IMR-90 (cell line): ENCODE results near the gene RNF149. TPM values are rescaled to one million over a fixed set of nuclear protein-coding genes. Genes with fewer than 3 reads are reported as not detected.
A peak's percentile ranks its signal among the peaks of the same experiment; 100 is the strongest.

Experiments
- ATAC-seq: fragments of 200-7000 bp; cut with Tn5 transposase; 2 replicates; pipeline ENCODE4 v1.9.1; 2020; ENCODE audit warnings: low read depth, mild to moderate bottlenecking, moderate library complexity
- BruUV-seq: library from RNA; stranded (reverse); fragments of 400-500 nt; replicated peaks from 2 replicates; lab custom pipeline; 2021; lab: Mats Ljungman, UMichigan
- CTCF ChIA-PET: fragments of 300-600 bp; formaldehyde crosslinking; extraction: SDS; loops from one replicate; lab custom pipeline; 2021; ENCODE audit warnings: antibody characterized with exemption; lab: Yijun Ruan, JAX
- POLR2A ChIA-PET: fragments of 300-600 bp; sonication (Branson Sonifier 250); formaldehyde crosslinking; loops from one replicate; lab custom pipeline; 2022; ENCODE audit warnings: antibody characterized with exemption; ENCODE audit not compliant: unreplicated experiment; lab: Charles Lee
- DNase-seq: peaks from one replicate; pipeline ENCODE4 v3.0.0; 2013
- H2AFZ ChIP-seq: replicated peaks from 2 replicates; pipeline ENCODE3; 2013; ENCODE audit warnings: low read length, mild to moderate bottlenecking; ENCODE audit not compliant: poor library complexity
- H2AK5ac ChIP-seq: 2 replicates; pipeline ENCODE4 v1.6.1; 2013; ENCODE audit warnings: low read depth, low read length, inconsistent platforms
- H2AK9ac ChIP-seq: replicated peaks from 2 replicates; pipeline ENCODE3; 2013; ENCODE audit warnings: mild to moderate bottlenecking, low read depth, low read length, moderate library complexity; ENCODE audit not compliant: poor library complexity
- H2BK120ac ChIP-seq: 2 replicates; pipeline ENCODE4 v1.6.1; 2013; ENCODE audit warnings: low read depth, low read length, inconsistent platforms
- H2BK15ac ChIP-seq: 3 replicates; pipeline ENCODE4 v1.6.1; 2013; ENCODE audit warnings: low read depth, low read length, inconsistent platforms
- H2BK20ac ChIP-seq: 2 replicates; pipeline ENCODE4 v1.6.1; 2013; ENCODE audit warnings: low read depth, mild to moderate bottlenecking, inconsistent platforms, low read length, moderate library complexity
- H2BK5ac ChIP-seq: 2 replicates; pipeline ENCODE4 v1.6.1; 2013; ENCODE audit warnings: mild to moderate bottlenecking, low read depth, low read length, inconsistent platforms; ENCODE audit not compliant: poor library complexity, severe bottlenecking
- H3K14ac ChIP-seq: replicated peaks from 2 replicates; pipeline ENCODE4 v1.6.1; 2013; ENCODE audit warnings: low read depth, low read length, inconsistent platforms
- H3K18ac ChIP-seq: 2 replicates; pipeline ENCODE4 v1.6.1; 2013; ENCODE audit warnings: low read depth, low read length, control low read depth
- H3K23ac ChIP-seq: 2 replicates; pipeline ENCODE4 v1.6.1; 2013; ENCODE audit warnings: low read depth, low read length, inconsistent platforms
- H3K27ac ChIP-seq: 2 replicates; pipeline ENCODE4 v1.5.1; 2013; ENCODE audit warnings: mild to moderate bottlenecking, control low read depth, low read length; ENCODE audit not compliant: insufficient read depth
- H3K27me3 ChIP-seq: 2 replicates; pipeline ENCODE4 v1.6.1; 2013; ENCODE audit warnings: low read length; ENCODE audit not compliant: control insufficient read depth, insufficient read depth
- H3K36me3 ChIP-seq: 2 replicates; pipeline ENCODE4 v1.6.1; 2013; ENCODE audit warnings: low read length, mixed read lengths; ENCODE audit not compliant: control insufficient read depth, insufficient read depth
- H3K4ac ChIP-seq: 2 replicates; pipeline ENCODE4 v1.6.1; 2013; ENCODE audit warnings: low read depth, low read length, inconsistent platforms
- H3K4me1 ChIP-seq: 2 replicates; pipeline ENCODE4 v1.6.1; 2013; ENCODE audit warnings: low read length, mixed read lengths; ENCODE audit not compliant: control insufficient read depth, insufficient read depth
- H3K4me2 ChIP-seq: 2 replicates; pipeline ENCODE4 v1.6.1; 2013; ENCODE audit warnings: low read depth, mild to moderate bottlenecking, control low read depth, low read length, moderate library complexity
- H3K4me3 ChIP-seq: 2 replicates; pipeline ENCODE4 v1.5.1; 2013; ENCODE audit warnings: low read depth, mild to moderate bottlenecking, control low read depth, low read length, moderate library complexity; ENCODE audit not compliant: insufficient read depth
- H3K56ac ChIP-seq: 2 replicates; pipeline ENCODE4 v1.6.1; 2013; ENCODE audit warnings: low read length, inconsistent platforms; ENCODE audit not compliant: insufficient read depth; ENCODE audit errors: extremely low read depth
- H3K79me1 ChIP-seq, 2 experiments: 2 replicates each; pipeline ENCODE4 v1.6.1; 2013; ENCODE audit warnings: low read length in 2 of 2, inconsistent platforms in 1 of 2, low read depth in 1 of 2
- H3K9ac ChIP-seq: 2 replicates; pipeline ENCODE4 v1.6.1; 2013; ENCODE audit warnings: low read depth, low read length, control low read depth
- H3K9me1 ChIP-seq: 2 replicates; pipeline ENCODE4 v1.6.1; 2013; ENCODE audit warnings: low read length, inconsistent platforms; ENCODE audit not compliant: insufficient read depth
- H3K9me3 ChIP-seq: 2 replicates; pipeline ENCODE4 v1.6.1; 2013; ENCODE audit warnings: low read length; ENCODE audit not compliant: control insufficient read depth, insufficient read depth
- H4K20me1 ChIP-seq: 2 replicates; pipeline ENCODE4 v1.6.1; 2013; ENCODE audit warnings: low read length, inconsistent platforms; ENCODE audit not compliant: insufficient read depth
- H4K5ac ChIP-seq: 2 replicates; pipeline ENCODE4 v1.6.1; 2013; ENCODE audit warnings: mild to moderate bottlenecking, low read depth, low read length, control low read depth
- H4K8ac ChIP-seq, 2 experiments: 2 replicates each; pipeline ENCODE4 v1.6.1; 2013; ENCODE audit warnings: low read depth in 2 of 2, low read length in 2 of 2, control low read depth in 1 of 2, inconsistent platforms in 1 of 2
- H4K91ac ChIP-seq: 2 replicates; pipeline ENCODE4 v1.6.1; 2013; ENCODE audit warnings: low read depth, low read length, inconsistent platforms; ENCODE audit not compliant: insufficient read depth
- BHLHE40 ChIP-seq: fragments of 150-350 bp; IDR thresholded peaks from 2 replicates; pipeline ENCODE4 v1.6.1; 2016; ENCODE audit warnings: mild to moderate bottlenecking, low read depth, low read length
- CEBPB ChIP-seq: IDR thresholded peaks from 2 replicates; pipeline ENCODE4 v1.6.1; 2012; ENCODE audit warnings: low read depth, low read length, improper control_type of control experiment
- CHD1 ChIP-seq: IDR thresholded peaks from 2 replicates; pipeline ENCODE4 v1.6.1; 2012; ENCODE audit warnings: low read depth, low read length, improper control_type of control experiment
- CTCF ChIP-seq: conservative IDR thresholded peaks from 2 replicates; pipeline ENCODE4 v1.5.1; 2012; ENCODE audit warnings: mild to moderate bottlenecking, low read depth, low read length, improper control_type of control experiment
- ELK1 ChIP-seq: fragments of 150-350 bp; IDR thresholded peaks from 2 replicates; pipeline ENCODE4 v1.6.1; 2016; ENCODE audit warnings: low read depth, mild to moderate bottlenecking, low read length, moderate library complexity, borderline replicate concordance
- FOS ChIP-seq: fragments of 150-350 bp; IDR thresholded peaks from 2 replicates; pipeline ENCODE4 v1.6.1; 2016; ENCODE audit warnings: low read depth, low read length
- MAFK ChIP-seq: IDR thresholded peaks from 2 replicates; pipeline ENCODE4 v1.6.1; 2012; ENCODE audit warnings: low read depth, low read length, improper control_type of control experiment
- MAZ ChIP-seq: IDR thresholded peaks from 2 replicates; pipeline ENCODE4 v1.6.1; 2012; ENCODE audit warnings: low read depth, mild to moderate bottlenecking, low read length, improper control_type of control experiment, moderate library complexity, borderline replicate concordance
- MXI1 ChIP-seq: IDR thresholded peaks from 2 replicates; pipeline ENCODE4 v1.6.1; 2012; ENCODE audit warnings: low read depth, mild to moderate bottlenecking, low read length, moderate library complexity, borderline replicate concordance
- POLR2A ChIP-seq: IDR thresholded peaks from 2 replicates; pipeline ENCODE4 v1.6.1; 2012; ENCODE audit warnings: mild to moderate bottlenecking, low read depth, low read length
- RAD21 ChIP-seq: IDR thresholded peaks from 2 replicates; pipeline ENCODE4 v1.6.1; 2012; ENCODE audit warnings: low read length, improper control_type of control experiment
- RCOR1 ChIP-seq: IDR thresholded peaks from 2 replicates; pipeline ENCODE4 v1.6.1; 2012; ENCODE audit warnings: mild to moderate bottlenecking, low read length, improper control_type of control experiment; ENCODE audit not compliant: insufficient replicate concordance
- RFX5 ChIP-seq: IDR thresholded peaks from 2 replicates; pipeline ENCODE4 v1.8.0; 2012; ENCODE audit warnings: low read depth, mild to moderate bottlenecking, low read length, moderate library complexity
- SMC3 ChIP-seq: fragments of 150-350 bp; IDR thresholded peaks from 2 replicates; pipeline ENCODE4 v1.6.1; 2016; ENCODE audit warnings: low read depth, mild to moderate bottlenecking, antibody characterized with exemption, low read length, moderate library complexity
- USF2 ChIP-seq: fragments of 150-350 bp; IDR thresholded peaks from 2 replicates; pipeline ENCODE4 v1.6.1; 2017; ENCODE audit warnings: mild to moderate bottlenecking, antibody characterized with exemption, low read length, low read depth
- WGBS, 2 experiments: methylation state at CpG; one replicate each; pipeline versions ENCODE4 v1.1.5 to v1.1.7; 2013; ENCODE audit warnings: missing lambda C conversion rate in 2 of 2; ENCODE audit not compliant: insufficient read length in 1 of 2; ENCODE audit errors: extremely low coverage in 2 of 2; 5-methylcytosine and 5-hydroxymethylcytosine counted together
- dilution Hi-C: fragments of 300-500 bp; cut with HindIII; formaldehyde crosslinking; loops from one replicate; pipeline ENCODE4 v1.14.3; 2018; ENCODE audit warnings: low sequenced_read_pairs; ENCODE audit not compliant: unreplicated experiment
- in situ Hi-C: fragments of 300-500 bp; cut with MboI; formaldehyde crosslinking; loops from 3 replicates; pipeline ENCODE4 v1.14.3; 2019; ENCODE audit warnings: low sequenced_read_pairs, inconsistent platforms, mixed read lengths
- intact Hi-C: fragments of 100-400 bp; cut with micrococcal nuclease; formaldehyde crosslinking; loops from 2 replicates; pipeline ENCODE4 v1.10.0; 2022
- polyA plus RNA-seq, 3 experiments: library from polyadenylated mRNA; depleted of rRNA; stranded (reverse); fragments of >200 nt; gene quantifications; 2 replicates each; pipeline ENCODE4 v1.2.3, GENCODE V29; 2012; ENCODE audit warnings: low replicate concordance in 1 of 3
- total RNA-seq: library from RNA; depleted of rRNA; stranded (reverse); fragments of >200 nt; gene quantifications from 2 replicates; pipeline ENCODE4 v1.2.3, GENCODE V29; 2012

The RNF149 gene
- total and polyA plus RNA-seq, 2 of the 4 experiments (the other 2 are of a cell fraction), result 14.5 to 18.6 TPM

GRCh38 chr2:101327863-101328394 lies 19.4 kb upstream of the RNF149 start:
- Histone ChIP-seq H2BK120ac (no peak overlapping the region; the same call in 1 of the 2 replicates), H4K8ac (peak overlapping the region; percentile 10 to 71), H4K5ac (no peak overlapping the region), H3K23ac (no peak overlapping the region), H3K9me3 (no peaks in the 10 kb centered on the region; the same call in 1 of the 2 replicates), H3K27me3 (no peaks in the 10 kb centered on the region), H3K14ac (peak overlapping the region; percentile 17; the same call in 1 of the 2 replicates), H2BK5ac (no peak overlapping the region), H2AK9ac (no peak overlapping the region), H3K79me1 (no peaks in the 10 kb centered on the region), H4K91ac (no peak overlapping the region; the same call in 1 of the 2 replicates), H3K27ac (no peak overlapping the region), H2BK20ac (no peak overlapping the region; the same call in 1 of the 2 replicates), H3K9me1 (0 out of 2 replicates have a peak, but pooled peaks cover 3% of the 10 kb centered on the region), H3K56ac (no peak overlapping the region), H3K4me3 (no peak overlapping the region), H3K36me3 (no peaks in the 10 kb centered on the region), H3K4ac (peak overlapping the region; percentile 34; the same call in 1 of the 2 replicates), H2AFZ (peak overlapping the region; percentile 67), H2AK5ac (peak overlapping the region; percentile 24; the same call in 1 of the 2 replicates), H3K18ac (no peak overlapping the region), H3K4me2 (no peak overlapping the region), H2BK15ac (no peak overlapping the region), H4K20me1 (no peaks in the 10 kb centered on the region), H3K9ac (no peak overlapping the region), H3K4me1 (no peaks in the 10 kb centered on the region)
- no TSS peak for BruUV-seq
- dilution Hi-C loops (no loop called here), in situ Hi-C loops (no loop called here), intact Hi-C loops (no loop called here)
- DNase-seq (no peak), ATAC-seq (no peak)
- WGBS, 2 experiments, result 83% methylated on average over 1 of the region's 5 CpGs; no CpG with 5 or more reads in 1 of the 2 experiments
- TF ChIP-seq RFX5, result no peak
- TF ChIP-seq MXI1, result no peak
- TF ChIP-seq BHLHE40, result no peak
- TF ChIP-seq SMC3, result no peak
- no peak for TF ChIP-seq RCOR1
- TF ChIP-seq MAZ, result no peak
- no peak for TF ChIP-seq MAFK
- no peak for TF ChIP-seq USF2
- no peak for TF ChIP-seq ELK1
- no peak for TF ChIP-seq CEBPB
- TF ChIP-seq CTCF, result no peak
- no peak for TF ChIP-seq POLR2A
- TF ChIP-seq FOS, result no peak
- TF ChIP-seq CHD1, result no peak
- no peak for TF ChIP-seq RAD21
- CTCF ChIA-PET, result interaction anchor here (0.7 kb wide), 1 partner anchor 377 kb away, joined by 3 read pairs; no protein-coding TSS in a partner anchor
- POLR2A ChIA-PET, result no interaction called here
